Liver (tissue), 9 donors: ENCODE measurements around the gene TTC5. TPM values are rescaled to one million over a fixed set of nuclear protein-coding genes. Genes with fewer than 3 reads are reported as not detected.
"Not testable (repeated sequence)": the region's sequence is repeated elsewhere in the genome, so short reads cannot be mapped to it uniquely, and the experiment has no call there.

ENCODE experiments used
- DNase-seq: peaks from one replicate; pipeline ENCODE4 v3.0.0-alpha.2; 2017; ENCODE audit warnings: low spot score
- H3K27ac ChIP-seq, 2 donors: one replicate each; pipeline ENCODE4 v1.7.0; 2013; ENCODE audit warnings: inconsistent platforms in 2 of 2, low read length in 2 of 2, control low read depth in 1 of 2, low read depth in 1 of 2, mild to moderate bottlenecking in 1 of 2
- H3K27me3 ChIP-seq, 4 donors: one replicate each; pipeline versions ENCODE4 v1.6.1 to v1.7.0; 2013; ENCODE audit warnings: low read length in 3 of 4, inconsistent platforms in 1 of 4, mild to moderate bottlenecking in 1 of 4, moderate library complexity in 1 of 4; ENCODE audit not compliant: control insufficient read depth in 4 of 4, insufficient read depth in 4 of 4
- H3K36me3 ChIP-seq, 4 donors: one replicate each; pipeline versions ENCODE4 v1.6.1 to v1.7.0; 2013; ENCODE audit warnings: low read length in 3 of 4, mild to moderate bottlenecking in 3 of 4, low read depth in 1 of 4, moderate library complexity in 1 of 4; ENCODE audit not compliant: control insufficient read depth in 4 of 4, insufficient read depth in 3 of 4
- H3K4me1 ChIP-seq, 4 donors: one replicate each; pipeline versions ENCODE4 v1.6.1 to v1.7.0; 2013; ENCODE audit warnings: low read length in 3 of 4, mild to moderate bottlenecking in 3 of 4, moderate library complexity in 1 of 4; ENCODE audit not compliant: control insufficient read depth in 4 of 4, insufficient read depth in 4 of 4
- H3K4me3 ChIP-seq, 3 donors: one replicate each; pipeline versions ENCODE4 v1.6.1 to v1.7.0; 2013; ENCODE audit warnings: low read length in 3 of 3, control low read depth in 1 of 3, low read depth in 1 of 3, mild to moderate bottlenecking in 1 of 3
- H3K9ac ChIP-seq, 2 donors: one replicate each; pipeline ENCODE4 v1.7.0; 2013; ENCODE audit warnings: low read length in 2 of 2, mild to moderate bottlenecking in 2 of 2, moderate library complexity in 2 of 2, control low read depth in 1 of 2, low read depth in 1 of 2
- H3K9me3 ChIP-seq, 4 donors: one replicate each; pipeline versions ENCODE4 v1.6.1 to v1.7.0; 2013; ENCODE audit warnings: low read length in 3 of 4; ENCODE audit not compliant: control insufficient read depth in 4 of 4
- CTCF ChIP-seq: fragments of 150-350 bp; IDR thresholded peaks from 2 replicates; pipeline ENCODE4 v1.5.1; 2017; ENCODE audit warnings: improper control_type of control experiment, low read depth, low read length; ENCODE audit not compliant: missing input control
- EGR1 ChIP-seq, 2 donors: IDR thresholded peaks; 2 replicates each; pipeline ENCODE4 v1.6.1; 2016 to 2018; ENCODE audit warnings: antibody characterized with exemption in 2 of 2, low read depth in 2 of 2
- FOXA1 ChIP-seq: IDR thresholded peaks from 2 replicates; pipeline ENCODE4 v1.6.1; 2016; ENCODE audit warnings: antibody characterized with exemption
- FOXA2 ChIP-seq: IDR thresholded peaks from 2 replicates; pipeline ENCODE4 v1.6.1; 2016; ENCODE audit warnings: antibody characterized with exemption
- GABPA ChIP-seq, 2 donors: IDR thresholded peaks in 1 of 2; conservative IDR thresholded peaks in 1 of 2; 2 replicates each; pipeline ENCODE4 v1.6.1; 2016; ENCODE audit warnings: antibody characterized with exemption in 2 of 2, mild to moderate bottlenecking in 1 of 2, moderate library complexity in 1 of 2
- HNF4A ChIP-seq, 2 donors: conservative IDR thresholded peaks; 2 replicates each; pipeline ENCODE4 v1.6.1; 2016; ENCODE audit warnings: antibody characterized with exemption in 2 of 2, mild to moderate bottlenecking in 2 of 2
- HNF4G ChIP-seq: IDR thresholded peaks from 2 replicates; pipeline ENCODE4 v1.6.1; 2016; ENCODE audit warnings: antibody characterized with exemption
- JUND ChIP-seq, 2 donors: IDR thresholded peaks; 2 replicates each; pipeline ENCODE4 v1.6.1; 2016; ENCODE audit warnings: antibody characterized with exemption in 2 of 2
- MAX ChIP-seq: IDR thresholded peaks from 2 replicates; pipeline ENCODE4 v1.6.1; 2016; ENCODE audit warnings: antibody characterized with exemption
- NR2F2 ChIP-seq: IDR thresholded peaks from 2 replicates; pipeline ENCODE4 v1.6.1; 2016; ENCODE audit warnings: antibody characterized with exemption
- RAD21 ChIP-seq, 2 donors: IDR thresholded peaks; 2 replicates each; pipeline ENCODE4 v1.6.1; 2016; ENCODE audit warnings: antibody characterized with exemption in 2 of 2, mild to moderate bottlenecking in 2 of 2
- REST ChIP-seq: IDR thresholded peaks from 2 replicates; pipeline ENCODE4 v1.6.1; 2016; ENCODE audit warnings: antibody characterized with exemption, mild to moderate bottlenecking
- SP1 ChIP-seq: IDR thresholded peaks from 2 replicates; pipeline ENCODE4 v1.6.1; 2018; ENCODE audit warnings: antibody characterized with exemption, mild to moderate bottlenecking
- TAF1 ChIP-seq: conservative IDR thresholded peaks from 2 replicates; pipeline ENCODE4 v1.6.1; 2016; ENCODE audit warnings: antibody characterized with exemption, mild to moderate bottlenecking
- YY1 ChIP-seq: IDR thresholded peaks from 2 replicates; pipeline ENCODE4 v1.6.1; 2016; ENCODE audit warnings: antibody characterized with exemption, mild to moderate bottlenecking
- ZBTB33 ChIP-seq: IDR thresholded peaks from 2 replicates; pipeline ENCODE4 v1.6.1; 2016; ENCODE audit warnings: antibody characterized with exemption
- WGBS: extraction: QIAGEN DNeasy Blood & Tissue Kit; methylation state at CpG from one replicate; pipeline ENCODE4 v1.1.7; 2013; 5-methylcytosine and 5-hydroxymethylcytosine counted together
- polyA plus RNA-seq, 2 donors: library from polyadenylated mRNA; stranded (reverse) in 1 of 2; unstranded in 1 of 2; fragments of 200-250 nt in 1 of 2; fragments of >200 nt in 1 of 2; fragmentation: Nextera tagmentation in 1 of 2; extraction: Ambion mirVana in 1 of 2; gene quantifications; one replicate each; pipeline versions ENCODE4 v1.2.1 to v1.2.3, GENCODE V29; 2013 to 2015
- total RNA-seq, 2 donors: library from RNA; depleted of rRNA; stranded (reverse); fragments of >200 nt; gene quantifications; one replicate each; pipeline ENCODE4 v1.2.3, GENCODE V29; 2014
- donor health status: healthy.
- donor health status: healthy.
- donor health status: healthy.
- donor health status: healthy.
- donor health status: healthy.

Gene TTC5
- total and polyA plus RNA-seq, 4 donors = 2.5 to 8.3 (median 4.2) TPM

GRCh38 chr14:20278414-20278813, 27.3 kb downstream of the TTC5 start:
- TF ChIP-seq FOXA2 (no peak), JUND (IDR thresholded peaks at IDR 0.05) (no peak), RAD21 (IDR thresholded peaks at IDR 0.05) (no peak), GABPA (IDR thresholded peaks at IDR 0.05 in 1 of 2, conservative IDR thresholded peaks at IDR 0.05 in 1 of 2) (no peak), ZBTB33 (no peak), HNF4G (no peak), YY1 (no peak), HNF4A (conservative IDR thresholded peaks at IDR 0.05) (no peak), MAX (no peak), FOXA1 (no peak)
- DNase-seq = no peak
- peaks cover 0 to 4% (median 0%) of the 10 kb centered on the region in 4 donors for H3K9me3 ChIP-seq
- peaks cover 0 to 3% (median 0%) of the 10 kb centered on the region in 4 donors for H3K36me3 ChIP-seq
- H3K27ac ChIP-seq = no peak overlapping the region
- H3K9ac ChIP-seq = no peak overlapping the region
- H3K4me3 ChIP-seq = no peak overlapping the region
- H3K27me3 ChIP-seq = no peaks in the 10 kb centered on the region
- 67% methylated on average over 1 of the region's 1 CpG for WGBS
- H3K4me1 ChIP-seq = no peaks in the 10 kb centered on the region

- Histone ChIP-seq H3K27ac (no peak overlapping the region), H3K27me3 (no peaks in the 10 kb centered on the region), H3K9ac (no peak overlapping the region), H3K4me1 (no peaks in the 10 kb centered on the region), H3K36me3 (peaks cover 0 to 3% (median 0%) of the 10 kb centered on the region in 4 donors), H3K4me3 (no peak overlapping the region), H3K9me3 (peaks cover 0 to 4% (median 0%) of the 10 kb centered on the region in 4 donors)
- TF ChIP-seq EGR1 (IDR thresholded peaks at IDR 0.05; ENCODE audit: low read depth in 2 of 2) (no peak), YY1 (no peak)
- DNase-seq = no peak
- WGBS = 97% methylated on average over 2 of the region's 2 CpGs
Measured at GRCh38 chr14:20277409-20277808, 28.3 kb downstream of the TTC5 start.

GRCh38 chr14:20274062-20274461, 31.7 kb downstream of the TTC5 start:
- Histone ChIP-seq H3K4me3 (no peak overlapping the region), H3K27me3 (no peaks in the 10 kb centered on the region), H3K9me3 (peaks cover 0 to 4% (median 0%) of the 10 kb centered on the region in 4 donors), H3K9ac (no peak overlapping the region), H3K27ac (no peak overlapping the region), H3K4me1 (no peaks in the 10 kb centered on the region), H3K36me3 (peaks cover 0 to 3% (median 0%) of the 10 kb centered on the region in 4 donors)
- TF ChIP-seq NR2F2 (no peak), CTCF (no peak), SP1 (no peak), EGR1 (IDR thresholded peaks at IDR 0.05; ENCODE audit: low read depth in 2 of 2) (no peak), TAF1 (no peak), FOXA1 (no peak), REST (no peak)
- WGBS = 98% methylated on average over 2 of the region's 2 CpGs
- no peak for DNase-seq

GRCh38 chr14:20264361-20264760, 41.4 kb downstream of the TTC5 start:
- not testable (repeated sequence) for H3K9me3 ChIP-seq, H3K27me3 ChIP-seq, H3K27ac ChIP-seq, H3K4me3 ChIP-seq, H3K36me3 ChIP-seq, DNase-seq, H3K9ac ChIP-seq, H3K4me1 ChIP-seq
- 97% methylated on average over 5 of the region's 5 CpGs for whole genome bisulfite sequencing
